Measurements from ENCODE around the gene WAS. TPM values are rescaled to one million over a fixed set of nuclear protein-coding genes. Genes with fewer than 3 reads are reported as not detected.

The WAS gene
- polyA plus RNA-seq, 1 of the 3 experiments (the other 2 are of a cell fraction) = 0.30 TPM

DNA sequence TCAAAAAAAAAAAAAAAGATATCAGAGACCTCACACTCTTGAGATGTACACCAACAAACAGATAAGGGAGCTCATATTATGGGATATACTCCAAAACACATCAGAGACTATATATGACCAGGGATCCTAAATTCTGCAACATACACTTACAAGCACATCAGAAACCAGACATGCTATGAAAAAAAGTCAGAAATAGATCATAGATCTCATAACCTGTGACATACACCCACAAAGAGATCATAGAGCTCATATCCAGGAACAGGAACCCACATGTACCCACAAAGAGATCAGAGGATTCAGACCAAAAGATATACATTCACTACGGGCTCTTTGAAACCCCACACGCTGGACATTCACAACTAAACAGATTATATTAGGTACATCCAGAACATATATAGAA is 43.0 kb downstream of the WAS start:
- H4K20me1 ChIP-seq (ENCODE audit: insufficient read depth) = no peaks in the 10 kb centered on the region
- H3K9me2 ChIP-seq = no peaks in the 10 kb centered on the region
- H3K27me3 ChIP-seq (ENCODE audit: insufficient read depth) = no peaks in the 10 kb centered on the region; the same call in 1 of the 2 replicates
- ChIA-PET CTCF (no interaction called here), POLR2A (no interaction called here)
- no peak overlapping the region for H3K27ac ChIP-seq (ENCODE audit: low read depth in 2 of 2, low read length in 1 of 2)
- no peak overlapping the region for H3K9ac ChIP-seq
- no peak overlapping the region for H3K4me3 ChIP-seq (ENCODE audit: low read depth in 2 of 2, low read length in 1 of 2)
- no peak overlapping the region for H2AFZ ChIP-seq (ENCODE audit: low read depth)
- H3K36me3 ChIP-seq (replicated peaks in 1 of 2; ENCODE audit: control insufficient read depth in 1 of 2, insufficient read depth in 2 of 2, low read length in 1 of 2) = no peaks in the 10 kb centered on the region
- no peaks in the 10 kb centered on the region for H3K79me2 ChIP-seq (ENCODE audit: insufficient read depth)
- no peak overlapping the region for H3K4me2 ChIP-seq
- H3K4me1 ChIP-seq (ENCODE audit: control insufficient read depth in 1 of 2, insufficient read depth in 2 of 2, low read depth in 1 of 2, low read length in 1 of 2) = no peaks in the 10 kb centered on the region
- DNase-seq = no peak
- H3K9me3 ChIP-seq = no peaks in the 10 kb centered on the region
- H3F3A ChIP-seq (replicated peaks; ENCODE audit: insufficient read depth) = no peaks in the 10 kb centered on the region
- WGBS (ENCODE audit: low lambda C conversion rate) = 55% methylated on average over 2 of the region's 2 CpGs
- no peak for TF ChIP-seq ELF1 (IDR thresholded peaks at IDR 0.05)
- TF ChIP-seq TEAD4 (IDR thresholded peaks at IDR 0.05; ENCODE audit: borderline replicate concordance, insufficient read depth) = no peak
- TF ChIP-seq, protein P1, sequence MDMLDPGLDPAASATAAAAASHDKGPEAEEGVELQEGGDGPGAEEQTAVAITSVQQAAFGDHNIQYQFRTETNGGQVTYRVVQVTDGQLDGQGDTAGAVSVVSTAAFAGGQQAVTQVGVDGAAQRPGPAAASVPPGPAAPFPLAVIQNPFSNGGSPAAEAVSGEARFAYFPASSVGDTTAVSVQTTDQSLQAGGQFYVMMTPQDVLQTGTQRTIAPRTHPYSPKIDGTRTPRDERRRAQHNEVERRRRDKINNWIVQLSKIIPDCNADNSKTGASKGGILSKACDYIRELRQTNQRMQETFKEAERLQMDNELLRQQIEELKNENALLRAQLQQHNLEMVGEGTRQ (IDR thresholded peaks at IDR 0.05; ENCODE audit: borderline replicate concordance, low read depth, low read length) = no peak
- no peak for TF ChIP-seq EP300 (IDR thresholded peaks at IDR 0.05; ENCODE audit: borderline replicate concordance in 1 of 2, low read depth in 1 of 2, low read length in 1 of 2)
- no peak for TF ChIP-seq YY1 (IDR thresholded peaks at IDR 0.05; ENCODE audit: low read depth)
- TF ChIP-seq RAD21 (IDR thresholded peaks at IDR 0.05; ENCODE audit: low read length) = no peak
- TF ChIP-seq GATA2 (CRISPR knock-in tag; IDR thresholded peaks at IDR 0.05) = no peak
- TF ChIP-seq, protein P2, sequence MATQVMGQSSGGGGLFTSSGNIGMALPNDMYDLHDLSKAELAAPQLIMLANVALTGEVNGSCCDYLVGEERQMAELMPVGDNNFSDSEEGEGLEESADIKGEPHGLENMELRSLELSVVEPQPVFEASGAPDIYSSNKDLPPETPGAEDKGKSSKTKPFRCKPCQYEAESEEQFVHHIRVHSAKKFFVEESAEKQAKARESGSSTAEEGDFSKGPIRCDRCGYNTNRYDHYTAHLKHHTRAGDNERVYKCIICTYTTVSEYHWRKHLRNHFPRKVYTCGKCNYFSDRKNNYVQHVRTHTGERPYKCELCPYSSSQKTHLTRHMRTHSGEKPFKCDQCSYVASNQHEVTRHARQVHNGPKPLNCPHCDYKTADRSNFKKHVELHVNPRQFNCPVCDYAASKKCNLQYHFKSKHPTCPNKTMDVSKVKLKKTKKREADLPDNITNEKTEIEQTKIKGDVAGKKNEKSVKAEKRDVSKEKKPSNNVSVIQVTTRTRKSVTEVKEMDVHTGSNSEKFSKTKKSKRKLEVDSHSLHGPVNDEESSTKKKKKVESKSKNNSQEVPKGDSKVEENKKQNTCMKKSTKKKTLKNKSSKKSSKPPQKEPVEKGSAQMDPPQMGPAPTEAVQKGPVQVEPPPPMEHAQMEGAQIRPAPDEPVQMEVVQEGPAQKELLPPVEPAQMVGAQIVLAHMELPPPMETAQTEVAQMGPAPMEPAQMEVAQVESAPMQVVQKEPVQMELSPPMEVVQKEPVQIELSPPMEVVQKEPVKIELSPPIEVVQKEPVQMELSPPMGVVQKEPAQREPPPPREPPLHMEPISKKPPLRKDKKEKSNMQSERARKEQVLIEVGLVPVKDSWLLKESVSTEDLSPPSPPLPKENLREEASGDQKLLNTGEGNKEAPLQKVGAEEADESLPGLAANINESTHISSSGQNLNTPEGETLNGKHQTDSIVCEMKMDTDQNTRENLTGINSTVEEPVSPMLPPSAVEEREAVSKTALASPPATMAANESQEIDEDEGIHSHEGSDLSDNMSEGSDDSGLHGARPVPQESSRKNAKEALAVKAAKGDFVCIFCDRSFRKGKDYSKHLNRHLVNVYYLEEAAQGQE (IDR thresholded peaks at IDR 0.05; ENCODE audit: low read depth, low read length) = no peak
- TF ChIP-seq MEF2A (IDR thresholded peaks at IDR 0.05; ENCODE audit: borderline replicate concordance, low read depth) = no peak
- TF ChIP-seq, protein P3, sequence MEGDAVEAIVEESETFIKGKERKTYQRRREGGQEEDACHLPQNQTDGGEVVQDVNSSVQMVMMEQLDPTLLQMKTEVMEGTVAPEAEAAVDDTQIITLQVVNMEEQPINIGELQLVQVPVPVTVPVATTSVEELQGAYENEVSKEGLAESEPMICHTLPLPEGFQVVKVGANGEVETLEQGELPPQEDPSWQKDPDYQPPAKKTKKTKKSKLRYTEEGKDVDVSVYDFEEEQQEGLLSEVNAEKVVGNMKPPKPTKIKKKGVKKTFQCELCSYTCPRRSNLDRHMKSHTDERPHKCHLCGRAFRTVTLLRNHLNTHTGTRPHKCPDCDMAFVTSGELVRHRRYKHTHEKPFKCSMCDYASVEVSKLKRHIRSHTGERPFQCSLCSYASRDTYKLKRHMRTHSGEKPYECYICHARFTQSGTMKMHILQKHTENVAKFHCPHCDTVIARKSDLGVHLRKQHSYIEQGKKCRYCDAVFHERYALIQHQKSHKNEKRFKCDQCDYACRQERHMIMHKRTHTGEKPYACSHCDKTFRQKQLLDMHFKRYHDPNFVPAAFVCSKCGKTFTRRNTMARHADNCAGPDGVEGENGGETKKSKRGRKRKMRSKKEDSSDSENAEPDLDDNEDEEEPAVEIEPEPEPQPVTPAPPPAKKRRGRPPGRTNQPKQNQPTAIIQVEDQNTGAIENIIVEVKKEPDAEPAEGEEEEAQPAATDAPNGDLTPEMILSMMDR (IDR thresholded peaks at IDR 0.05) = no peak
- TF ChIP-seq MXI1 (IDR thresholded peaks at IDR 0.05; ENCODE audit: low read depth, low read length) = no peak

DNA sequence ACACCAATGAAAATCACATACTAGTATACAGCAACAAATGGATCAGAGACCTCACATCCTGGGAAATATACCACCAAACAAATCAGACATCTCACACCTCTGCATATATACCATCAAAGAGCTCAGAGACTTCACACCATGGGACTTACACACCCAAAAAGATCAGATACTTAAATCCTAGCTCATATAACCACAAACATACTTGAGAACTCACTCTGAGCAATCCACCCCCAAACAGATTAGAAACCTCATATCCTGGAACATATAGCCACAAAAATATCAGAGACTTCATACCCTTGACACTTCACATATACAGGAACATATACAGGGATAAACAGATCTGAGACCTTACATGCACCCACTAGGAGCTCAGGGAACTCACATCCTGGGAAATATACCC is 45.1 kb downstream of the WAS start:
- Histone ChIP-seq H3K4me1 (ENCODE audit: control insufficient read depth in 1 of 2, insufficient read depth in 2 of 2, low read depth in 1 of 2, low read length in 1 of 2) (no peaks in the 10 kb centered on the region), H3K9me2 (no peaks in the 10 kb centered on the region), H3K27me3 (ENCODE audit: insufficient read depth) (no peaks in the 10 kb centered on the region; the same call in 1 of the 2 replicates), H3K79me2 (ENCODE audit: insufficient read depth) (no peaks in the 10 kb centered on the region), H3K4me3 (ENCODE audit: low read depth in 2 of 2, low read length in 1 of 2) (no peak overlapping the region), H3K4me2 (no peak overlapping the region), H3K9me3 (no peaks in the 10 kb centered on the region), H3F3A (replicated peaks; ENCODE audit: insufficient read depth) (no peaks in the 10 kb centered on the region), H2AFZ (ENCODE audit: low read depth) (no peak overlapping the region), H3K27ac (ENCODE audit: low read depth in 2 of 2, low read length in 1 of 2) (no peak overlapping the region), H4K20me1 (ENCODE audit: insufficient read depth) (no peaks in the 10 kb centered on the region), H3K9ac (no peak overlapping the region), H3K36me3 (replicated peaks in 1 of 2; ENCODE audit: control insufficient read depth in 1 of 2, insufficient read depth in 2 of 2, low read length in 1 of 2) (no peaks in the 10 kb centered on the region)
- POLR2A ChIA-PET = interaction anchor here (1.2 kb wide), 1 partner anchor 9 kb away, joined by 4 read pairs; no protein-coding TSS in a partner anchor
- CTCF ChIA-PET = no interaction called here
- DNase-seq = no peak
- TF ChIP-seq GABPA (IDR thresholded peaks at IDR 0.05; ENCODE audit: low read depth) (no peak), EP300 (IDR thresholded peaks at IDR 0.05; ENCODE audit: borderline replicate concordance in 1 of 2, low read depth in 1 of 2, low read length in 1 of 2) (no peak), TAF1 (IDR thresholded peaks at IDR 0.05; ENCODE audit: borderline replicate concordance, low read depth, low read length) (no peak), YY1 (IDR thresholded peaks at IDR 0.05; ENCODE audit: low read depth) (no peak), RCOR1 (IDR thresholded peaks at IDR 0.05; ENCODE audit: low read length) (no peak)
